H1 (cell line): ENCODE results near the gene BTG2. TPM values are rescaled to one million over a fixed set of nuclear protein-coding genes. Genes with fewer than 3 reads are reported as not detected.

Experiments
- CTCF ChIA-PET: fragments of 300-600 bp; sonication (Branson Sonifier 250); formaldehyde crosslinking; loops from one replicate; lab custom pipeline; 2021; ENCODE audit not compliant: partially characterized antibody; lab: Charles Lee
- POLR2A ChIA-PET: fragments of 300-600 bp; sonication (Branson Sonifier 250); formaldehyde crosslinking; loops from one replicate; lab custom pipeline; 2021; ENCODE audit warnings: inconsistent platforms; ENCODE audit not compliant: partially characterized antibody; lab: Charles Lee
- DNase-seq, 2 experiments: peaks; one replicate each; pipeline versions ENCODE4 v3.0.0 to v3.0.0-alpha.2; 2010 to 2022; ENCODE audit warnings: low spot score in 2 of 2, low read depth in 1 of 2, mixed read lengths in 1 of 2
- FAIRE-seq: peaks from 2 replicates; lab custom pipeline; 2011; peaks lifted over from hg19 to GRCh38; lab: Jason Lieb, UNC
- H2AFZ ChIP-seq: 2 replicates; pipeline ENCODE4 v1.8.1; 2012; ENCODE audit warnings: low read length, inconsistent platforms
- H2AK5ac ChIP-seq: 2 replicates; pipeline ENCODE4 v1.6.1; 2013; ENCODE audit warnings: low read depth, low read length
- H2BK120ac ChIP-seq: replicated peaks from 2 replicates; pipeline ENCODE3; 2013; ENCODE audit warnings: low read depth, low read length, inconsistent platforms
- H2BK12ac ChIP-seq: 2 replicates; pipeline ENCODE4 v1.6.1; 2013; ENCODE audit warnings: low read depth, low read length
- H2BK15ac ChIP-seq: 2 replicates; pipeline ENCODE4 v1.6.1; 2013; ENCODE audit warnings: low read length
- H2BK20ac ChIP-seq: 2 replicates; pipeline ENCODE4 v1.6.1; 2013; ENCODE audit warnings: low read length
- H2BK5ac ChIP-seq: 2 replicates; pipeline ENCODE4 v1.6.1; 2013; ENCODE audit warnings: low read depth, low read length
- H3K14ac ChIP-seq: 2 replicates; pipeline ENCODE4 v1.6.1; 2013; ENCODE audit warnings: inconsistent platforms; ENCODE audit not compliant: insufficient read length
- H3K18ac ChIP-seq: 2 replicates; pipeline ENCODE4 v1.6.1; 2013; ENCODE audit warnings: low read length; ENCODE audit errors: extremely low read depth
- H3K23ac ChIP-seq: 2 replicates; pipeline ENCODE4 v1.6.1; 2013; ENCODE audit warnings: inconsistent platforms; ENCODE audit not compliant: insufficient read length
- H3K23me2 ChIP-seq: 2 replicates; pipeline ENCODE4 v1.6.1; 2013; ENCODE audit warnings: low read depth, low read length
- H3K27ac ChIP-seq: 2 replicates; pipeline ENCODE4 v1.6.1; 2011; ENCODE audit warnings: low read depth, low read length, inconsistent platforms
- H3K27me3 ChIP-seq, 4 experiments: replicated peaks in 1 of 4; 1 replicate in 1 of 4; 2 replicates in 3 of 4; pipeline versions ENCODE4 v1.6.1 to v1.8.1; 2011 to 2013; ENCODE audit warnings: low read length in 3 of 4, mild to moderate bottlenecking in 3 of 4, inconsistent platforms in 2 of 4, mixed read lengths in 2 of 4, moderate library complexity in 1 of 4; ENCODE audit not compliant: control insufficient read depth in 3 of 4, insufficient read depth in 3 of 4; ENCODE audit errors: extremely low read depth in 1 of 4
- H3K36me3 ChIP-seq, 4 experiments: 2 replicates each; pipeline versions ENCODE4 v1.6.1 to v1.8.1; 2011 to 2013; ENCODE audit warnings: mild to moderate bottlenecking in 4 of 4, low read length in 3 of 4, moderate library complexity in 2 of 4, control low read depth in 1 of 4, inconsistent platforms in 1 of 4; ENCODE audit not compliant: insufficient read depth in 4 of 4, control insufficient read depth in 2 of 4
- H3K4ac ChIP-seq: replicated peaks from 2 replicates; pipeline ENCODE3; 2013; ENCODE audit warnings: low read length, low read depth, mixed read lengths, inconsistent platforms; ENCODE audit not compliant: insufficient read length
- H3K4me1 ChIP-seq, 4 experiments: replicated peaks in 1 of 4; 1 replicate in 1 of 4; 2 replicates in 3 of 4; pipeline versions ENCODE4 v1.6.1 to v1.8.1; 2011 to 2013; ENCODE audit warnings: low read length in 3 of 4, inconsistent platforms in 2 of 4, mixed read lengths in 1 of 4; ENCODE audit not compliant: insufficient read depth in 4 of 4, control insufficient read depth in 3 of 4
- H3K4me2 ChIP-seq, 2 experiments: 2 replicates each; pipeline versions ENCODE4 v1.6.1 to v1.8.1; 2011 to 2013; ENCODE audit warnings: low read depth in 2 of 2, low read length in 2 of 2, control low read depth in 1 of 2, inconsistent platforms in 1 of 2, mild to moderate bottlenecking in 1 of 2; ENCODE audit not compliant: insufficient read depth in 1 of 2
- H3K4me3 ChIP-seq, 4 experiments: fragments of 200-600, 300-600 bp in 1 of 4; sonication (generic), shearing (Covaris generic), sonication (Bioruptor Twin) in 1 of 4; 2 replicates each; pipeline versions ENCODE4 v1.5.1 to v1.8.1; 2011 to 2016; ENCODE audit warnings: low read length in 4 of 4, low read depth in 3 of 4, control low read depth in 2 of 4, inconsistent platforms in 2 of 4, mild to moderate bottlenecking in 2 of 4, mixed read lengths in 1 of 4, moderate library complexity in 1 of 4; ENCODE audit not compliant: insufficient read depth in 2 of 4; ENCODE audit errors: extremely low read depth in 1 of 4
- H3K56ac ChIP-seq: replicated peaks from 2 replicates; pipeline ENCODE3; 2013; ENCODE audit warnings: low read depth, mild to moderate bottlenecking, mixed read lengths, low read length, inconsistent platforms; ENCODE audit not compliant: insufficient read length
- H3K79me1 ChIP-seq: 2 replicates; pipeline ENCODE4 v1.6.1; 2013; ENCODE audit warnings: low read depth, low read length, control low read depth
- H3K79me2 ChIP-seq, 2 experiments: 2 replicates each; pipeline versions ENCODE4 v1.6.1 to v1.8.1; 2012 to 2013; ENCODE audit warnings: low read length in 2 of 2, mild to moderate bottlenecking in 2 of 2, inconsistent platforms in 1 of 2; ENCODE audit not compliant: insufficient read depth in 2 of 2, control insufficient read depth in 1 of 2
- H3K9ac ChIP-seq, 4 experiments: replicated peaks in 1 of 4; 1 replicate in 1 of 4; 2 replicates in 3 of 4; pipeline versions ENCODE4 v1.6.1 to v1.8.1; 2011 to 2013; ENCODE audit warnings: low read depth in 3 of 4, low read length in 3 of 4, control low read depth in 2 of 4, mild to moderate bottlenecking in 2 of 4, moderate library complexity in 2 of 4, inconsistent platforms in 1 of 4; ENCODE audit errors: extremely low read depth in 1 of 4
- H3K9me3 ChIP-seq, 2 experiments: 2 replicates each; pipeline versions ENCODE4 v1.6.1 to v1.8.1; 2012 to 2013; ENCODE audit warnings: mild to moderate bottlenecking in 2 of 2, moderate library complexity in 2 of 2, control low read depth in 1 of 2, inconsistent platforms in 1 of 2, low read depth in 1 of 2, low read length in 1 of 2, mixed read lengths in 1 of 2; ENCODE audit not compliant: insufficient read depth in 2 of 2
- H4K20me1 ChIP-seq, 2 experiments: replicated peaks in 1 of 2; 2 replicates each; pipeline versions ENCODE3 to v1.8.1; 2011 to 2013; ENCODE audit warnings: inconsistent platforms in 2 of 2, low read length in 2 of 2, mild to moderate bottlenecking in 1 of 2; ENCODE audit not compliant: insufficient read depth in 2 of 2, control insufficient read depth in 1 of 2
- H4K5ac ChIP-seq: 2 replicates; pipeline ENCODE4 v1.6.1; 2013; ENCODE audit warnings: low read length, low read depth, mixed read lengths, inconsistent platforms; ENCODE audit not compliant: insufficient read length
- H4K8ac ChIP-seq: 2 replicates; pipeline ENCODE4 v1.8.0; 2013; ENCODE audit warnings: mild to moderate bottlenecking, moderate library complexity, low read length, inconsistent platforms; ENCODE audit not compliant: insufficient read depth; ENCODE audit errors: extremely low read depth
- H4K91ac ChIP-seq: replicated peaks from 2 replicates; pipeline ENCODE3; 2013; ENCODE audit warnings: low read length, mixed read lengths, inconsistent platforms; ENCODE audit not compliant: insufficient read length
- BCL11A ChIP-seq, 2 experiments: IDR thresholded peaks; one replicate each; pipeline ENCODE4 v1.6.1; 2011; ENCODE audit warnings: low read depth in 2 of 2, low read length in 2 of 2, mild to moderate bottlenecking in 2 of 2
- EP300 ChIP-seq, 2 experiments: IDR thresholded peaks; 1 replicate in 1 of 2; 2 replicates in 1 of 2; pipeline ENCODE4 v1.6.1; 2011 to 2012; ENCODE audit warnings: low read depth in 2 of 2, low read length in 2 of 2, mild to moderate bottlenecking in 2 of 2, borderline replicate concordance in 1 of 2, inconsistent platforms in 1 of 2, moderate library complexity in 1 of 2
- JUND ChIP-seq: IDR thresholded peaks from 2 replicates; pipeline ENCODE4 v1.6.1; 2011; ENCODE audit warnings: mild to moderate bottlenecking, improper control_type of control experiment, low read length
- MAFK ChIP-seq: IDR thresholded peaks from 2 replicates; pipeline ENCODE4 v1.6.1; 2012; ENCODE audit warnings: low read depth, mild to moderate bottlenecking, improper control_type of control experiment, low read length
- NANOG ChIP-seq: IDR thresholded peaks from 2 replicates; pipeline ENCODE4 v1.6.1; 2011; ENCODE audit warnings: low read length, low read depth, mild to moderate bottlenecking, inconsistent platforms; ENCODE audit not compliant: insufficient read depth, poor library complexity, severe bottlenecking
- NRF1 ChIP-seq: IDR thresholded peaks from 2 replicates; pipeline ENCODE4 v1.6.1; 2011; ENCODE audit warnings: mild to moderate bottlenecking, low read depth, low read length, improper control_type of control experiment
- POLR2AphosphoS5 ChIP-seq: IDR thresholded peaks from 2 replicates; pipeline ENCODE4 v1.6.1; 2011; ENCODE audit warnings: low read depth, low read length
- SIRT6 ChIP-seq: IDR thresholded peaks from one replicate; pipeline ENCODE4 v1.7.1; 2012; ENCODE audit warnings: low read length, inconsistent platforms
- SP1 ChIP-seq: IDR thresholded peaks from 2 replicates; pipeline ENCODE4 v1.6.1; 2011; ENCODE audit warnings: low read depth, low read length
- ZNF274 ChIP-seq: IDR thresholded peaks from 2 replicates; pipeline ENCODE4 v1.7.0; 2012; ENCODE audit warnings: low read length, borderline replicate concordance; ENCODE audit errors: extremely low read depth
- WGBS, 2 experiments: shearing (Covaris generic) in 1 of 2; methylation state at CpG; one replicate each; pipeline versions ENCODE4 v1.1.6 to v1.1.7; 2013 to 2015; ENCODE audit warnings: low lambda C conversion rate in 2 of 2, mixed read lengths in 2 of 2, inconsistent platforms in 1 of 2, low coverage in 1 of 2, missing lambda C conversion rate in 1 of 2; ENCODE audit not compliant: insufficient replicate concordance in 2 of 2, insufficient coverage in 1 of 2, insufficient read length in 1 of 2; ENCODE audit errors: extremely low coverage in 1 of 2, missing lambda C conversion rate in 1 of 2; 5-methylcytosine and 5-hydroxymethylcytosine counted together
- polyA plus RNA-seq, 7 experiments: library from polyadenylated mRNA; depleted of rRNA in 3 of 7; stranded (reverse) in 5 of 7; unstranded in 2 of 7; fragments of >200 nt in 5 of 7; fragments of 200-250 nt in 2 of 7; gene quantifications; 1 replicate in 5 of 7; 2 replicates in 1 of 7; 4 replicates in 1 of 7; pipeline versions ENCODE4 v1.2.1 to v1.2.3, GENCODE V29; 2011 to 2013; ENCODE audit warnings: missing spikeins in 2 of 7, mixed read lengths in 2 of 7
- total RNA-seq: library from RNA; stranded (reverse); fragmentation: NEBNext Ultra II Directional; extraction: Animal tissue kit (Norgen Biotek cat#: 25700); gene quantifications from 2 replicates; pipeline ENCODE4 v1.2.1, GENCODE V29; 2021
- TF ChIP-seq, protein P1 (sequence below), 3 experiments: IDR thresholded peaks; 1 replicate in 2 of 3; 2 replicates in 1 of 3; pipeline versions ENCODE4 v1.5.1 to v1.6.1; 2011; ENCODE audit warnings: low read length in 3 of 3, mild to moderate bottlenecking in 3 of 3, inconsistent platforms in 2 of 3, low read depth in 1 of 3, moderate library complexity in 1 of 3; ENCODE audit not compliant: insufficient read depth in 1 of 3; ENCODE audit errors: control extremely low read depth in 1 of 3

BTG2 gene
- total and polyA plus RNA-seq, 2 of the 8 experiments (the other 6 are each of a cell fraction or from before 2014, with no cell fraction given): 4.8 to 11.0 TPM

DNA sequence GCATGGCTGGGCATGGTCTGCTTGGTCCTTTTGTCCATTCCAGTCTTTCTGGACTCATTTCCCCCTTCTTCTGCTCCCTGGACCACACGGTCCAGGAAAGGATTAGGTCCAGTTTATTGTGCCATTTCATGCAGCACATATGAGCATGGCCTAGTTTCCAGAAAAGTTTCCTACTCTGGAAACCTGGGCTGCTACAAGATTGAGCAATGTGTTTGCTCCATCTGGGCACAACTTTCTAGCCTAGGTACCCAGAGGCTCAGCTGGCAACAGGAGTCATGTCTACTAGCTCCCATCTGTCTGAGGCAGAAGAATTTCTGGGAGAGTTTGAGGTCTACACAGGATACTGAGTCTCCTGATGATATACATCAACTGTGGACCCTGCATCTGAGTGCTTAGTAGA, 30.8 kb downstream of the BTG2 start:
- H2BK20ac ChIP-seq: no peak overlapping the region
- no peak overlapping the region for H2BK5ac ChIP-seq
- no peaks in the 10 kb centered on the region; a peak in 1 of 4 replicates for H3K9me3 ChIP-seq
- no peak overlapping the region for H2AK5ac ChIP-seq
- DNase-seq (no peak), FAIRE-seq (no peak)
- peaks cover 0 to 4% (median 0%) of the 10 kb centered on the region in 4 experiments; a peak in 3 of 7 replicates for H3K4me1 ChIP-seq
- H3K79me1 ChIP-seq: no peaks in the 10 kb centered on the region
- no peaks in the 10 kb centered on the region for H3K23me2 ChIP-seq
- H3K4ac ChIP-seq: no peak overlapping the region
- no peaks in the 10 kb centered on the region for H4K20me1 ChIP-seq
- H3K4me2 ChIP-seq: no peak overlapping the region
- H3K23ac ChIP-seq: no peak overlapping the region
- peaks cover 0 to 3% (median 0%) of the 10 kb centered on the region in 4 experiments; a peak in 1 of 7 replicates for H3K27me3 ChIP-seq
- H4K8ac ChIP-seq: no peak overlapping the region
- no peak overlapping the region for H4K91ac ChIP-seq
- H3K36me3 ChIP-seq: no peaks in the 10 kb centered on the region
- ChIA-PET POLR2A (interaction anchor here (0.9 kb wide), 1 partner anchor 8 kb away, joined by 3 read pairs; no protein-coding TSS in a partner anchor), CTCF (interaction anchor here (0.9 to 24.2 kb wide), 18 partner anchors 8 to 312 kb away, joined by 3 to 785 read pairs (median 7); partner anchors contain the start of genes FMOD, OPTC and PRELP)
- H3K79me2 ChIP-seq: no peaks in the 10 kb centered on the region
- no peak overlapping the region for H3K4me3 ChIP-seq
- 100% methylated on average over 1 of the region's 1 CpG; no CpG with 5 or more reads in 1 of the 2 experiments for WGBS, 2 experiments
- H3K9ac ChIP-seq: no peak overlapping the region
- no peak overlapping the region for H2AFZ ChIP-seq
- no peak overlapping the region for H2BK120ac ChIP-seq
- no peak overlapping the region for H2BK12ac ChIP-seq
- H3K56ac ChIP-seq: no peak overlapping the region
- H3K27ac ChIP-seq: no peak overlapping the region
- no peak overlapping the region; the same call in 1 of the 2 replicates for H3K18ac ChIP-seq
- no peak overlapping the region for H3K14ac ChIP-seq
- no peak overlapping the region for H2BK15ac ChIP-seq
- H4K5ac ChIP-seq: no peak overlapping the region
- TF ChIP-seq POLR2AphosphoS5: no peak
- TF ChIP-seq BCL11A (IDR thresholded peaks at IDR 0.05; ENCODE audit: low read depth in 2 of 2, low read length in 2 of 2): no peak
- TF ChIP-seq SIRT6: no peak
- TF ChIP-seq JUND: no peak
- TF ChIP-seq, protein P1, sequence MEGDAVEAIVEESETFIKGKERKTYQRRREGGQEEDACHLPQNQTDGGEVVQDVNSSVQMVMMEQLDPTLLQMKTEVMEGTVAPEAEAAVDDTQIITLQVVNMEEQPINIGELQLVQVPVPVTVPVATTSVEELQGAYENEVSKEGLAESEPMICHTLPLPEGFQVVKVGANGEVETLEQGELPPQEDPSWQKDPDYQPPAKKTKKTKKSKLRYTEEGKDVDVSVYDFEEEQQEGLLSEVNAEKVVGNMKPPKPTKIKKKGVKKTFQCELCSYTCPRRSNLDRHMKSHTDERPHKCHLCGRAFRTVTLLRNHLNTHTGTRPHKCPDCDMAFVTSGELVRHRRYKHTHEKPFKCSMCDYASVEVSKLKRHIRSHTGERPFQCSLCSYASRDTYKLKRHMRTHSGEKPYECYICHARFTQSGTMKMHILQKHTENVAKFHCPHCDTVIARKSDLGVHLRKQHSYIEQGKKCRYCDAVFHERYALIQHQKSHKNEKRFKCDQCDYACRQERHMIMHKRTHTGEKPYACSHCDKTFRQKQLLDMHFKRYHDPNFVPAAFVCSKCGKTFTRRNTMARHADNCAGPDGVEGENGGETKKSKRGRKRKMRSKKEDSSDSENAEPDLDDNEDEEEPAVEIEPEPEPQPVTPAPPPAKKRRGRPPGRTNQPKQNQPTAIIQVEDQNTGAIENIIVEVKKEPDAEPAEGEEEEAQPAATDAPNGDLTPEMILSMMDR (IDR thresholded peaks at IDR 0.05; ENCODE audit: control extremely low read depth in 1 of 3, insufficient read depth in 1 of 3, low read depth in 1 of 3, low read length in 3 of 3): no peak
- no peak for TF ChIP-seq EP300 (IDR thresholded peaks at IDR 0.05; ENCODE audit: borderline replicate concordance in 1 of 2, low read depth in 2 of 2, low read length in 2 of 2)
- TF ChIP-seq ZNF274: no peak
- TF ChIP-seq MAFK: no peak
- no peak for TF ChIP-seq NRF1
- TF ChIP-seq SP1: no peak
- TF ChIP-seq NANOG: no peak
